Transverse colon (tissue), 4 donors: Measurements from ENCODE around the gene ENTHD1. TPM values are rescaled to one million over a fixed set of nuclear protein-coding genes. Genes with fewer than 3 reads are reported as not detected.

Source experiments
- DNase-seq: peaks from one replicate; pipeline ENCODE4 v3.0.0-alpha.2; 2019
- H3K27ac ChIP-seq, 4 donors: fragments of 200-600 bp; sonication (generic); 2 replicates each; pipeline ENCODE4 v1.5.1; 2016 to 2018; ENCODE audit warnings: inconsistent platforms in 4 of 4
- H3K27me3 ChIP-seq: fragments of 200-600 bp; sonication (generic); 2 replicates; pipeline ENCODE4 v1.5.1; 2017; ENCODE audit warnings: inconsistent platforms
- H3K36me3 ChIP-seq, 4 donors: fragments of 200-600 bp; sonication (generic); 2 replicates each; pipeline ENCODE4 v1.5.1; 2017 to 2019; ENCODE audit warnings: inconsistent platforms in 4 of 4
- H3K4me1 ChIP-seq, 4 donors: fragments of 200-600 bp; sonication (generic); 2 replicates each; pipeline ENCODE4 v1.5.1; 2017 to 2020; ENCODE audit warnings: inconsistent platforms in 4 of 4
- H3K4me3 ChIP-seq, 4 donors: fragments of 200-600 bp; sonication (generic); 1 replicate in 1 of 4; 2 replicates in 3 of 4; pipeline versions ENCODE4 v1.5.1 to v1.6.1; 2017 to 2019; ENCODE audit warnings: inconsistent platforms in 4 of 4
- H3K9me3 ChIP-seq, 2 donors: fragments of 200-600 bp; sonication (generic); 2 replicates each; pipeline ENCODE4 v1.5.1; 2017 to 2019; ENCODE audit warnings: inconsistent platforms in 2 of 2
- EP300 ChIP-seq: sonication (generic); formaldehyde crosslinking; IDR thresholded peaks from one replicate; pipeline ENCODE4 v1.6.1; 2017; ENCODE audit warnings: antibody characterized with exemption, low read depth
- POLR2A ChIP-seq: fragments of 450-650 bp; IDR thresholded peaks from one replicate; pipeline ENCODE4 v1.6.1; 2016; ENCODE audit warnings: antibody characterized with exemption, mild to moderate bottlenecking, moderate library complexity
- POLR2AphosphoS5 ChIP-seq, 3 donors: sonication (generic); formaldehyde crosslinking; IDR thresholded peaks; one replicate each; pipeline ENCODE4 v1.6.1; 2016; ENCODE audit warnings: antibody characterized with exemption in 3 of 3
- WGBS, 2 donors: methylation state at CpG; one replicate each; pipeline ENCODE4 v1.1.5; 2018; ENCODE audit warnings: low coverage in 1 of 2; 5-methylcytosine and 5-hydroxymethylcytosine counted together
- in situ Hi-C, 4 donors: fragments of 200-750 bp; cut with MboI; loops; one replicate each; pipeline versions ENCODE4 v1.15.0 to v1.15.1; 2017; ENCODE audit warnings: low sequenced_read_pairs in 3 of 4, low pct_ligation_motif_present in 1 of 4, low pct_unique_long_range_greater_than_20kb in 1 of 4
- intact Hi-C: fragments of 100-400 bp; cut with DNase I; formaldehyde crosslinking; loops from one replicate; pipeline ENCODE4 v1.15.1; 2023; ENCODE audit warnings: low total_unique reads
- total RNA-seq, 4 donors: library from RNA; depleted of rRNA; stranded (reverse); fragments of >200 nt; gene quantifications; one replicate each; pipeline ENCODE4 v1.1.0, GENCODE V29; 2016
- TF ChIP-seq, protein P1 (sequence below), 5 experiments: fragments of 200-600 bp in 3 of 5; fragments of 450-650 bp in 2 of 5; sonication (generic) in 3 of 5; IDR thresholded peaks; 1 replicate in 2 of 5; 2 replicates in 3 of 5; pipeline ENCODE4 v1.5.1; 2016 to 2017; ENCODE audit warnings: antibody characterized with exemption in 5 of 5, inconsistent platforms in 3 of 5, mild to moderate bottlenecking in 2 of 5, moderate library complexity in 1 of 5

The ENTHD1 gene
- total RNA-seq, 4 donors from 2014 or later: not detected

DNA sequence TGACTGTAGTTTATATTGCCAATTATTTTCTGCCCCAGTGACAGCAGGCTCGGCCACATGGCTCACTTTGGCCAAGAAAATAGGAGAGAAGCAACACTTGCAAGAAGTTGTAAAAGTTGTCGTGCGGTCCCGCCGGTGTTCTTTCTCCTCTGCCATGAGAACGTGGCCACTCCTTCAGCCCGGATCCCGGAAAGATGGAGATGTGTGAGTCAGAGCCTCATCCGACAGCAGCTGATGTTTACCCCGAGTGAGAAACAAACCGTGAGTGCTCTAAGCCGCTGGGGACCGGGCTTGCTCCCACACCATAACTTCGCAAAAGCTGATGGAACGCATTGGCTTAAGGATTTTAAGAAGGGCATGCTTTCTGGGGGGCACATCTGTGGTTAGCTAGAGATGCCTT lies 166.0 kb downstream of the ENTHD1 start:
- Histone ChIP-seq H3K27ac (no peak overlapping the region), H3K9me3 (no peaks in the 10 kb centered on the region), H3K27me3 (peaks cover 29% of the 10 kb centered on the region), H3K36me3 (no peaks in the 10 kb centered on the region), H3K4me3 (no peak overlapping the region), H3K4me1 (peaks cover 0 to 4% (median 0%) of the 10 kb centered on the region in 4 donors)
- 43% methylated on average over 15 of the region's 15 CpGs; no CpG with 5 or more reads in 1 of the 2 donors for WGBS, 2 donors
- TF ChIP-seq POLR2AphosphoS5 (IDR thresholded peaks at IDR 0.05) (no peak), POLR2A (no peak), EP300 (no peak)
- TF ChIP-seq, protein P1, sequence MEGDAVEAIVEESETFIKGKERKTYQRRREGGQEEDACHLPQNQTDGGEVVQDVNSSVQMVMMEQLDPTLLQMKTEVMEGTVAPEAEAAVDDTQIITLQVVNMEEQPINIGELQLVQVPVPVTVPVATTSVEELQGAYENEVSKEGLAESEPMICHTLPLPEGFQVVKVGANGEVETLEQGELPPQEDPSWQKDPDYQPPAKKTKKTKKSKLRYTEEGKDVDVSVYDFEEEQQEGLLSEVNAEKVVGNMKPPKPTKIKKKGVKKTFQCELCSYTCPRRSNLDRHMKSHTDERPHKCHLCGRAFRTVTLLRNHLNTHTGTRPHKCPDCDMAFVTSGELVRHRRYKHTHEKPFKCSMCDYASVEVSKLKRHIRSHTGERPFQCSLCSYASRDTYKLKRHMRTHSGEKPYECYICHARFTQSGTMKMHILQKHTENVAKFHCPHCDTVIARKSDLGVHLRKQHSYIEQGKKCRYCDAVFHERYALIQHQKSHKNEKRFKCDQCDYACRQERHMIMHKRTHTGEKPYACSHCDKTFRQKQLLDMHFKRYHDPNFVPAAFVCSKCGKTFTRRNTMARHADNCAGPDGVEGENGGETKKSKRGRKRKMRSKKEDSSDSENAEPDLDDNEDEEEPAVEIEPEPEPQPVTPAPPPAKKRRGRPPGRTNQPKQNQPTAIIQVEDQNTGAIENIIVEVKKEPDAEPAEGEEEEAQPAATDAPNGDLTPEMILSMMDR (IDR thresholded peaks at IDR 0.05): no peak
- in situ Hi-C loops: no loop called here
- DNase-seq: no peak
- intact Hi-C loops: no loop called here

DNA sequence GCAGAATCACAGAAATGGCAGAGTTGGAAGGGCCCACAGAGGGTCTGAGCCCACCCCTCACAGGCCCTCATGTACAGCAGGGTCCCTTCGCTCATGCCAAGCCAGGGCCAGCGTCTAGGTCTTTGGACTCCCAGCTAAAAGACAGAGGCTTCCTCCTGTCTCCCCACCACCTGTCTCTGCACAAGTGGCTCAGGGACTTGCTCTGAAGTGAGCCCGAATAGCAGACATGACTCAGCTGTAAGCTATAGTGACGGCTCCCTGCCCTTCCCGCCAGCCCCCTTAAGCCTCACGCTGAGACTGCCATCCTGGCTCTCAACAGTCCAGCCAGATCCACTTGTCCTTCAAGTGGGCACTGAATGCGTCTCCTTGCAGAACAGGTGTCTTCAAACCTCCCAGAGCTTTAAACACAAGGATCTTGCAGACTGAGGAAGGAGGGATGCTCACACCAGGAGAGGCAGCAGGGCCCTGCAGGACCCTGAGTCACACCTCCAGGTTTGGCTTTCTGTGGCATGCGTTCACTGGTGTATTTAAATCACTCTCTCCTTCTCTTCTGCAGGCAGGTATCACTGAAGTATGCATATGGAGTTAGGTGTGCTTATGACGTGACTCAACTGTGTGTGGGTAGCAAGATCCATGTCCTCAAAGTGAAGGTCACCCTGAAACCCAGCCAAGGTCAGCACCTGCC lies 168.1 kb downstream of the ENTHD1 start:
- intact Hi-C loops (no loop called here), in situ Hi-C loops (no loop called here)
- Histone ChIP-seq H3K36me3 (no peaks in the 10 kb centered on the region), H3K4me3 (no peak overlapping the region), H3K4me1 (peaks cover 0 to 4% (median 0%) of the 10 kb centered on the region in 4 donors), H3K9me3 (no peaks in the 10 kb centered on the region), H3K27me3 (peaks cover 16% of the 10 kb centered on the region), H3K27ac (no peak overlapping the region)
- no peak for DNase-seq
- TF ChIP-seq EP300 (no peak), POLR2AphosphoS5 (IDR thresholded peaks at IDR 0.05) (no peak), POLR2A (no peak)
- TF ChIP-seq, protein P1 (IDR thresholded peaks at IDR 0.05): no peak
- 90 to 96% methylated on average over 3 to 9 of the region's 9 CpGs for WGBS, 2 donors

DNA sequence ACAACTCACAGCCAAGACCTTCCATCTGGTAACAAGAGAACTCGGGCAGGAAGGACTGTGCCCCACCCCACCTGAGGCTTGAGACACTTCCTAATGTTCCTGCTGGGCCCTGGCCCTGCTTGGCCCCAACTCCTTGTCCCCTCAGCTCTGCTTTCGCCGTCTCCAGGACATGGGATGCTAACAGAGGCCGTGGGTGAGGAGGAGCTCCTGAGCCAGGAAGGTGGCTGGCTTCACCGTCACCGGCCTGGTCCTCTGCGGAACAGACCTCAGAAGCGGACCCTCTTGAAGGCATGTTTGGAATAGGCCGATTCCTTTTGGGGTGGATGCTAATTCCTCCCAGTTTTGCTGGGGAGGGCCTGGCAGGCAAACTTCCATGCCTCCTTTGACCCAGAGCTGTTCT lies 168.7 kb downstream of the ENTHD1 start:
- no peaks in the 10 kb centered on the region for H3K9me3 ChIP-seq
- 60 to 89% methylated on average over 1 to 9 of the region's 9 CpGs for WGBS, 2 donors
- no peak for DNase-seq
- H3K36me3 ChIP-seq: no peaks in the 10 kb centered on the region
- peaks cover 0 to 4% (median 0%) of the 10 kb centered on the region in 4 donors for H3K4me1 ChIP-seq
- no peak overlapping the region for H3K27ac ChIP-seq
- peaks cover 16% of the 10 kb centered on the region for H3K27me3 ChIP-seq
- in situ Hi-C loops: no loop called here
- no peak overlapping the region for H3K4me3 ChIP-seq
- intact Hi-C loops: no loop called here
- TF ChIP-seq, protein P1 (IDR thresholded peaks at IDR 0.05): no peak
- TF ChIP-seq POLR2A (no peak), EP300 (no peak), POLR2AphosphoS5 (IDR thresholded peaks at IDR 0.05) (no peak)

DNA sequence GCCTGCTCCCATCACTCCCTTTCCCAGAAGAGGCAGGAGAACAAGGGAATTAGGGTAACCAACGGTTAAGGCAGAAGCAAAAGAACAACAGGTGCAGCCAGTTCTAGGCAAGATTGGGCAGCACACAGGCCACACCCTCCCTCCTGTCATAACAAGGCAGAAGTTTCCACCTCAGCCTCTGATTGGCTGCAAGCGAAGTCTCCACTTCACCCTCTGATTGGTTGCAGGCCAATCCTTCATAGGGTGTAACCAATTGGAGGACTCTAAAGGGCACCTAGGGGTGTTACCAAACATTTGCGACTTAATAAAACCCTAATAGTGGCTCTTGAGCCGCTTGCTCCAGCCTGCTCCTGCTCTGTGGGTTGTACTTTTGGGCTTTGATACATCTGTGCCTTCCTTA lies 169.2 kb downstream of the ENTHD1 start:
- DNase-seq: no peak
- Histone ChIP-seq H3K4me3 (no peak overlapping the region), H3K27ac (no peak overlapping the region), H3K4me1 (peaks cover 0 to 4% (median 0%) of the 10 kb centered on the region in 4 donors), H3K36me3 (no peaks in the 10 kb centered on the region), H3K27me3 (peaks cover 16% of the 10 kb centered on the region), H3K9me3 (no peaks in the 10 kb centered on the region)
- intact Hi-C loops: no loop called here
- no peak for TF ChIP-seq POLR2AphosphoS5 (IDR thresholded peaks at IDR 0.05)
- TF ChIP-seq, protein P1 (IDR thresholded peaks at IDR 0.05): no peak
- no peak for TF ChIP-seq EP300
- TF ChIP-seq POLR2A: no peak
- in situ Hi-C loops: no loop called here
- 95% methylated on average over 4 of the region's 4 CpGs; no CpG with 5 or more reads in 1 of the 2 donors for WGBS, 2 donors
